GM19023 (cell line): ENCODE data around the gene CCDC102B.
"Not testable (repeated sequence)": the region's sequence is repeated elsewhere in the genome, so short reads cannot be mapped to it uniquely, and the experiment has no call there.

Source experiments
- ATAC-seq: cut with Tn5 transposase; IDR thresholded peaks from one replicate; pipeline ENCODE4 v1.9.1; 2021; ENCODE audit warnings: mild to moderate bottlenecking, moderate library complexity; ENCODE audit not compliant: unreplicated experiment

CCDC102B gene

DNA sequence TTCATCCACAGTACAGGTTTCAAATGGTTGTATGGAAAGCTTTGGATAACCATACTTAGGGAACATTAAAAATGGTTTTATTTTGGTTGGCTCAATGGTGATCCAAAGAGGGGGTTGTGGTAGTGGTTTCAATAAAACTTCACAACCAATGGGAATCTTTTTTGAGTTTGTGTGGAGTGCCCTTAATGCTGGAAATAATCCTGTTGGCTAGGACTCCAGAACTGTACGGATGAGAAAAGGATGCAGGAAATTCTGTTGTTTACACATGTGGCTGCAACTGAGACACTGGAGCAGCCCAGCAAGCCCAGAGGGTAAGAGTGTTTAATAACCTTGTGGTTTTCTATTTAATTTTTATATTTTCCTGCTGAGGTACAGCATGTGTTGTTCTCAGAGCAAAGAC, at the start of gene CCDC102B:
CCDC102B (plus strand) TSS at position 210 of the 400 bp plus-strand sequence. CDS start 38,684 bp downstream, outside the sequence.
- no peak for ATAC-seq

DNA sequence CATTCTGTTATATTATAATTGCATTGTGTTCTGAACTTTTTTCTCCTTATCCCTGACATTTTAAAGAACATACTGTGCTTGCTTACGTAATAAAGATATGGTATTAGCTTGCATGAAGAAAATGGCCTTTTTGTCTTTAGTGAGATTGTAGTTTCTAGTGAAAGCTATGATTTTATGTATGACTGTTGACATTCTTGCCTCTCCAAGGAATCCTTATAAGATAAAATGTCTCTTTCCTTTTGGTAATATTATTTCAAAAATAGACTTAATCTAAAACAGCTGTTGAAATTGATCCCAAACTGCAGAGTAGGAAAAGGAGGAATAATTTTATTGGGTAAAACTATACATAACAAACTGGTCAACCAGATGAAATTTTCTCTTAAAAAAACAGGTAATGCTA, 40.8 kb upstream of the CCDC102B start:
- ATAC-seq = no peak

DNA sequence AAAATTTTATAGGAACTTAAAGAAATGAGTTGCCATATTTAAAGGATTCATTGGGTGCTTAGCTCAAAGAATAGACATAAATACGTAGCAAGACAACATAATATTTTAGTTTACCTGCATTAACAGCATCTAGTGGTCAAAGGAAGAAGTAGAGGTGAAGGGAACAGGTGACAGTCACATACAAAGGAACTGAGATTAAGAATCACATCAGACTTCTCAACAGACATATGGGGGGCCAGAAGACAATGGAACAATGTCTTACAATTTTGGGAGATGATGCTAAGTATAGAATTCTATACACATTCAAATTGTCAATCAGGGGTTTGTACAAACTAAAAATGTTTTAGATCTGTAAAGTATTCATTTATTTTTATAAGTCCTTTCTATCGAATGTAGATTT, 38.6 kb upstream of the CCDC102B start:
- no peak for ATAC-seq

DNA sequence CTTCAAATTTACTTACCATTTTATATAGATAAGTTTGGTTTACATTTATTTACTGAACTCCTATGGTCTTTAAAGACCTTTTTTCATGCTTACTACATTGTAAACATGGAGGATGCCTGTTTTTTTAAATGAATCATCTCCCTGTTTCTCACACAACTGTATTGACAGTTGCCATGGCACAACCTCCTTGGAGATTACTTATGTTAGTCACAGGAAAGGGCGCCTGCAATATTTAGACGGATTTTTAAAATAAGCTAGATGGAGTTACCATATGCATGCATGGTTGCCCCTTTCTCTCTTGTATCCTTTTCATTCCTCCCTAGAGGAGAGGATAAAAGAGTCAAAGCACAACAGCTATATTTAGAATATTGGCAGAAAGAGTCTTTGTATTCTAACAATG, 34.8 kb upstream of the CCDC102B start:
- no peak for ATAC-seq

DNA sequence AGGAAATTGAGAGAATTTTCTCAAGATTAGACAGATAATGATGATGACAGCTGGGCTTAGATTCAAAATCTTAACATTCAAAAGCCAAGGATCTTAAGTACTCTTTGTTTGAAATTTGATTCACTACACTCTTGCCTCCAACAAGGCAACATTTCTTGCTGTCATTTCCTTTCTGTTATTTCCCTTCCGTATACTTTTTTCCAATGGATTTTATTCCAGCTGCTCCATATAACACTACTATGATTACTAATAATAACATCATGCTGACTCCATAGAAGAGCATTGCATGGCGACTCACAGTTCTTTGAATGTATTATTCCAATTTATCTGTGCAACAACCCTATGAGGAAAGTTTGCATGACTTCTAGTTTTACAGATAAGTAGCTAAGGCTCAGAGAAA, 33.9 kb upstream of the CCDC102B start:
- no peak for ATAC-seq

DNA sequence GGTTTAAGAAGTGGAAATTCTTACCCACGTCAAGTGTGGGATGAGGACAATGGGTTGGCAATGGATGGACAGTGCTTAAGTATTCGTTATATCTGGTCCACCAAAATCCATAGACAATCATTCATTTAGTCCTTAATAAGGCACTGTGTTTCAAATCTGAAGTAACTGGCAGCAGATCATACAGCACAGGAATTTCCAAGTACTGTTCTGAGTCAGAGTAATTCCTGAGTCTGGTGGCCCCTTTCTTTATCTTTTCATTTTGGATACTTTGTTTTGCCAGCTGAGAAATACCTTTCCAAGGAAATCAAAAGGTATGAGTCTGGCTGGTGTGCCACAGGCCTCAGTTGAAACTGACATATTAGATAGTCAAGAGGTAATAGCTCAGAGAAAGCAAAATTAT, 31.4 kb upstream of the CCDC102B start:
- no peak for ATAC-seq

DNA sequence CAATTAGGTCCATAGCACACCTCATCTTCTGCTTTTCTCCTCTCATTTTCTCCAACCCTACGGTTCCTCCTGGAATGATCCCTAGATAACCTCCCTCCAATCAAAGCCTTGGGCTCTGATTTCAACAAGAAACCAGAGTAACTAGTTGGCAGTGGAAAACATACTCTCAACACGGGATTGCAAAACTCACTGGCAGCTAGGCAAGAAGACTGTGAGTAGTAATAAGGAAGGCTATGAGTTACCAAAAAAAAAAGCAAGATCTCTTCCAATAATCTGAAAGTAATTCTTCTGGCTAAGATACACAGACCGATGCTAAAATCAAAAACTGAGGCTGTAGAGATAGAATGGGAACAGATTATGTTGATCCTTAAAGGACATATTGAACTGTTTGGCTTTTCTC, 28.4 kb upstream of the CCDC102B start:
- ATAC-seq = no peak

DNA sequence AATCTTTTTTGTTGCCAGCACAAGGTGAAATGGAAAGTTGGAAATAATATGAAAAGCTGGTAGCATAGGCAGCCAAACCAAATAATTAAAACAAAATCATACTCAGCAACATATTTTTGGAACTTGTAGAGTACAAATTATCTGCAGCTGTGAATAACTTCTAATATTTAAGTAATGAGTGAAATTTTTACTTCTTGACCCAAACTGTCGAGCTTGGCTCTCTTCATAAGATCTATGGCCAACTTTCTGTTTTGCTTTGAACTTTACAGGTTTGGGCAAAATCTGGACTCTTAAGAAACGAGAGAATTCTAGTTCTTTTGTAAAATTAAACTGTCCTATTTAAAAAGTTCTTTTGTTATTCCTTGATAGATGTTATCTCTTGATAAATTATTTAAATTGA, 25.6 kb upstream of the CCDC102B start:
- no peak for ATAC-seq

DNA sequence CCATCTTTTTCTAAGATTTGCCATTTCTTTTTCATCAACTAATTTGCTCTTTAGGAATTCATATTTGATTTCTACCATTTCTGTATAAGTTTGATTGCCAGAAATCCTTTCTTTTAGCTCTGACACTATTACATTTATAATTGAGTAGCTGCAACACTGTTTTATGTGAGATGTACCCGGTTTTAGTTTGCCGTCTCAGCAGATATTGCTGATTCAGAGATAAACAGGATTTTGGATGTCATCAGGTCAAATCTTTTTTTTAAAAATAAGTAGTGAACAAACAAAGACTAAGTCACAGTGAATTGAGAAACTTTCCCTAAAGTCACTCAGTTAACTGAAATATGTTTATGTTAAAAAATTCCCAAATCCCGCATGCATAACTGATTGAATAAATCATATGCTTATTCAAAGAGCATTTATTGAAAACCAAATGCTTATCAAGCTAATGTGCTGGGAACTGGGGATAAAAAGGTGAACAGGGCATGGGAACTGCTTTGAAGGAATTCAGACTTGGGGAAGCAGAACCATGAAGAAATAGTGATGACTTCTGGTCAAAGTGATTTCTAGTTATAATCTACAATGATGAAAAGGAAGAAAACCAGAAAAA, 19.5 kb upstream of the CCDC102B start:
- no peak for ATAC-seq

DNA sequence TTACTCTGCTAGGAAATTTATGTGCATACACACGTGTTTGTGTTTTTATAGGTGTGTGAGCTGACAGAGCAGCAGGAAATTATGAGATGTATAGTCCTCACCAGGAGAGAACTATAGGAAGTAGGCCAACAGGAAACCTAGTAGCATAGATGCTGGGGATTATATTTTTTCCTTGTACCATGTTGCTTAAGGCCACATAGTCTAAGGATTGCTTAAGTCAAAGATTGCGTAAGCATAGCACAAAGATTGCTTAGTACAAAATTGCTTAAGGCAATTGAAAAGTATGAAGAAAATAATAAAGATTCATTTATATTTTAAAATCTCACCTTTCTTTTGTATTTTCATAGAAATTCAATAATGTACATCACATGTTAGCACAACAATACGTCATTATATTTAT, 18.7 kb upstream of the CCDC102B start:
- no peak for ATAC-seq

DNA sequence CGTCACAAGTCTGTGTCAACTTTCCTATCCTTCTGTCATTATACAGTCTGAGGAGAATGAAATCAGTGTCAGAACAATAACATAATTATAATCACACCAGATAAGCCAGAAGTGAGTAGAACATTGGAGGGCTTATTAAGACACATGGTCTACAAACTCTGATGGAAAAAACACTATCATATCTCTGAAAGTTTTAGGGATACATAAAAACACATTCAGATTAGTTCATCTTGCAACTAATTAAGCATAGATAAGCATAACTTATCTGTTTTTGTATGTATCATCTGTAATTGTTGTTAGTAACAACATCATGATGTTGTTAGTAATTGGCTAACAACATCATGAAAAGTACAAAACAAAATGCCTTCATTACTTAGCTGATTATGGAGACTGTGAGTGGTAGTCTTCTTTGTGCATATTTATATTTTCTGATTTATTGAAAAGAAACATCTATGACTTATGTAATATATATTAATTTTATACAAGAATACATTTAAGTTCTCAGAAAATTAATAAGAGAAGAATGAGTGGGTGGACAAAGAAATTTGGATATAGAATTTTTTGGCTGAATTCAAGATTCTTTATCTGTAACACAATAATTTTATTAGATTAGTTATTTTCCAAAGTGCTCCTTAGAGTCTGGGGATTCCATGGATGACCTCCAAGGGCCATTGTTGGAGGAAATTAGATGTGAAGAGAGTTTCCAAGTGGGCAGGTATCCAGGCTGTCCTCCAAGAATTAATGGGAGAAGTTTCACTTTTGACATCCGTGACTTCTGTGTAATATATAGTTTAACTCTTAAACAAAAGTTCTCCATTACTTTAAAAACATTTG, 16.9 kb upstream of the CCDC102B start:
- ATAC-seq = no peak

DNA sequence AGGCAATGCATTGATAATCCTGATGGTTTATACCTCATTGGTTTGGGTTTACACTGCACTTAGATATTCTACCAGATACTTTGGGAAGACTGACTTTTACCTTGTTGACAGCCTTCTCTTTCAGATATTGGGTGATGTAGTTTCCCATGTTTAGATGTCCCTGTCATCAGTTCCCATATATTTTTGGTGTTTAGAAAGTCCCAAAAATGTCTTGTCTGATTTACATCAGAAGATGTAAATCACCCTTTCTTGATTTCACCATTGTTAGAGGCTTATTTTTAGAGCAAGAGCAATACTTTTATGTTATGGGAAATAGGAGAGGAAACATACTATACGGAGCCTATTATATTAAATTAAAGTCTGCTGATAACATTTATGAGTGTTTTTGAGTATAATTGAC, 14.4 kb upstream of the CCDC102B start:
- ATAC-seq = no peak

DNA sequence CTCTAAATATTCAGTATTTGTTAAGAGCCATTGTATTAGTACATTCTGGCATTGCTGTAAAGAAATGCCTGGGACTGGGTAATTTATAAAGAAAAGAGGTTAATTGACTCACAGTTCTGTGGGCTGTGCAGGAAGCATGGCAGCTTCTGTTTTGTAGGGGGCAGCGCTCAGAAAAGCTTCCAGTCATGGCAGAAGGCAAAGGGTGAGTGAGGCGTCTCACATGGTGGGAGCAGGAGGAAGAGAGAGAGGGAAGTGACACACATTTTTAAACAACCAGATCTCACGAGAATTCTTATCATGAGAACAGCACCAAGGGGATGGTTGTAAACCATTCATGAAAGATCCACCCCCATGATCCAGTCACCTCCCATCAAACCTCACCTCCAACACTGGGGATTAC, 13.8 kb upstream of the CCDC102B start:
- ATAC-seq = no peak

DNA sequence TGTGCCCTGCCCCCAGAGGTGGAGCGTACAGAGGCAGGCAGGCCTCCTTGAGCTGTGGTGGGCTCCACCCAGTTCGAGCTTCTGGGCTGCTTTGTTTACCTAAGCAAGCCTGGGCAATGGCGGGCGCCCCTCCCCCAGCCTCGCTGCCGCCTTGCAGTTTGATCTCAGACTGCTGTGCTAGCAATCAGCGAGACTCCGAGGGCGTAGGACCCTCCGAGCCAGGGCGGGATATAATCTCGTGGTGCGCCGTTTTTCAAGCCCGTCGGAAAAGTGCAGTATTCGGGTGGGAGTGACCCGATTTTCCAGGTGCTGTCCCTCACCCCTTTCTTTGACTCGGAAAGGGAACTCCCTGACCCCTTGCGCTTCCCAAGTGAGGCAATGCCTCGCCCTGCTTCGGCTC, 7.6 kb upstream of the CCDC102B start:
- not testable (repeated sequence) for ATAC-seq

DNA sequence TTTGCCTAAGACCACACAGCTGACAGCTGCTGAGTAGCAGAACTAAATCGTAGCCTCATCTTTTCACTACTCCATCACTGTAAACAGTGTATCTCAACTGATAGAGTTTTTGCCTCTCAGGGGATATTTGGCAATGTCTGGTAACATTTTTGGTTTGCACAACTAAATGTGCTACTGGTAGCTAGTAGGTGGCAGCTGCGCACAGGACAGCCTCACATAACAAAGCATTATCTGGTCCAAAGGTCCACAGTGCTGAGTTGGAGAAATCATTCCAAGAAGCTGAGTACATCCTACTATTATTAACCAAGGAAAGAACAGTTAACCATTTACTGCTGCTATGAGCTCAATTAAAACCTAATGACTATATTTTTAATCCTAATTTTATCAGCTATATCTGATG, 6.1 kb upstream of the CCDC102B start:
- ATAC-seq = no peak

DNA sequence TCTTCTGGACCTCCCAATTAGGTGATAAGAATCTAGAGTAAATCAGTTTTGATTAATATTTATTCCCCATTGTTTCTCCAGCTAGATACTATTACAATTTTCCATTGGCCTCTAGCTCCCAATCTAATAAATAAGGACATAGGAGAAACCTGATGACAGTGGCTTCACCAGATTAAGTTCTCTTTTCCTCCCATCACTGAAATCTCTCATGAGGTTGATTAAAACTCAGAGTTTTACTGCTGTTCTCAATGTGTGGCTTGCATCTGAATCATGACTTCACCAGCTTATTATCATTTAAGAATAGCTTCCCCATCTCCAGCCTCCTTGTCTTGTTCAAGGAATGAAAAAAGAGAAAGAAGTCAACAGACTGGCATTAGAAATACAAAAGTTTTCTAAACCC, 3.9 kb upstream of the CCDC102B start:
- ATAC-seq = no peak

DNA sequence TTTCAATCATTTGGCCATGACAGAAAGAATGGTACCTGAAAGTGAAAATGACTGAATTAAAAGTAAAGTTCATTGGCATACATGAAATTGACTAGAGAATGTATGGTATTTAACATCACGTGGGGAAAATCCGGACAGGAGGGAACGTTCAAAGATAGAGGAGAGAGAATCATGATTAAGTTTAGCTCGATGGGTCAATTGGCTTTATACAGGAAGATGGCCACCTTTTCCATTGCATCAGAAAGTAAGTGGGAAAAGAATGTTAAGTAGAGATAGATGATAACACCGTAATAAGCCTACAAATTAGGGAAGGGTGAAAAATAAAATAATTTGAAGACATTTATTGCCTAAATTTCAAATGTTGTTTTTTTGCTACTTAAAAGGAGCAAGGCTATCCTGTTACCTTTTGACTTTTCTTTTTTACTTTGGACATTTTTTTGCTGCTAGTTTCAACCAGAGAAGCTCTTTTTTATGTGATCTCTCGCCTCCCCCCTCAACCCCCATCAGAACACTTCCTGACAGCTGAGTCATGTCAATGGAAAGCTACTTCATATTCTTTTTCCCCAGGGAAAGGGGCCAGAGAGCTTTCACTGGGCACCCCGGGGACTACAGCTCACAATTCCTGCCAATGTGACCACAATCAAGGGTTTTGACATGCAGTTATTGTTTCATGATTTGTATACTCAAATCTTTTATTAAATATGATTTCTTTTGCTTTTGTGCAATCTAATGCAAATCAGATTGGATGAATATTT, 767 bp upstream of the CCDC102B start:
- no peak for ATAC-seq

DNA sequence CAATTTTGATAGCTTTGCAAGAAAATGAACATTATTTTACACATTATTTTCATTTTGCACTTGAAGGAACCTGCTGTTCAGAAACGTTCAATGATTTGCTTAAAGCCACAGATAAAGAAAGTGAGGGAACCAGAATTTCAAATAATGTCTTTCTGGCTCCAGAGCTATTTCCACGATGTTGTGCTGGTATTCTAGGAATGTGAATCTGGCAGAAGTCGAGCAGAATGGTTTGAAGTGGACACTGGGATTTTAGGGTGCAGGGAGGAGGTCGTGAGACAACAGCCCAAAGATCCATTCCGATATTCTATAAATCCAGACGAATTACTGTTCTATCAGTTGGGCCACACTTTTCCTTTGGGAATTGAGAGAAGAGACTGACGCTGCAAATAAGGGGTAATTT, 2.2 kb downstream of the CCDC102B start:
- no peak for ATAC-seq

DNA sequence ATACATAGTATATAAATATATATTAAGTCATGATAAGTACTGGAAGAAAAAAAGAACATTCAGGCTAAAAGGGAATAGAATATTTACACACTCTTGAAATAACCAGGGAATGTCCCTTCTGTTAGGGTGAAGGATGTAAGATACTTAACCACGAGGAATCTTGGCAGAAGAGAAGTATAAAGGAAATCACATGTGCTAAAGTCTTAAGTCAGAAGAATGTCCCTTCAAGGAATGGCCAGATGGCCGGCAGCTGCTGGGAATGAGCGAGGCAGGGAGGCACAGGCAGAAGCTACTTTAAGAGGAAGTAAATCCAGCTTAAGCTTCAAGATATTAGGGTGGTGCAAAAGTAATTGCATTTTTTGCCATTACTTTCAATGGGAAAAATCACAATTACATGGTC, 5.5 kb downstream of the CCDC102B start:
- ATAC-seq = no peak

DNA sequence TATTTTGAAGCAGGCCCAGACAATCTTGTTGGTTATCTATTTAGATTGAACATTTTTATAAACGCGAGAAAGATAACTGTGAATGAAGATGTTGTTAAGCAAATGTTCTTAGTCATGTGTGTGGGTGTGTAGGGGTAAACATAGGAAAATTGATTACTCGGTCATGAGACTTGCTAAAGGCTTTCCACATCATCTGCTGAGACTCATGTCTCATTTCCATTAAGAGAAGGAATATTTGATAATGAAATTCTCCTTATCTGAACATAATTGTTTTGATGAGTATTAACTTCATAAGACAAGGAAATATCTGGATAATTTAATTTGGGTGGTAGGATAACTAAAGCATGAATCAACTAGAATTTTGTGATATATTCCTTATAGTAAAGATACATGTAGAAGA, 19.7 kb downstream of the CCDC102B start:
- ATAC-seq = no peak

DNA sequence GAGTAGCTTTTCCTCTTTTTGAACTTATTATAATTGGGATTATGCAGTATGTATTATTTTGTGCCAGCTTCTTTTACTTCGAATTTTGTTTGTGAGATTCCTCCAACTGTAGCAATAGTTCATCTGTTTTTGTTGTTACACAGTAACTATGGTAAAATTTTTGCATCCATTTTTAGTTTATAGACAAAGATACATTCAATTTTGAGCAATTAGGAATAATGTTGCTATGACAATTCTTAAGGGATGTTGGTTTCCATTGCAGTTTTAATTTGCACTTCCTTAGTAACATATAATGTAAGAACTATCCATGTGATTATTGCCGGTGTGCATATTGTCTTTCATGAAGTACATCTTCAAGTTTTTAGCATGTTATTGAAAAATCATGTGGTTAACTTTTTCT, 20.7 kb downstream of the CCDC102B start:
- no peak for ATAC-seq

DNA sequence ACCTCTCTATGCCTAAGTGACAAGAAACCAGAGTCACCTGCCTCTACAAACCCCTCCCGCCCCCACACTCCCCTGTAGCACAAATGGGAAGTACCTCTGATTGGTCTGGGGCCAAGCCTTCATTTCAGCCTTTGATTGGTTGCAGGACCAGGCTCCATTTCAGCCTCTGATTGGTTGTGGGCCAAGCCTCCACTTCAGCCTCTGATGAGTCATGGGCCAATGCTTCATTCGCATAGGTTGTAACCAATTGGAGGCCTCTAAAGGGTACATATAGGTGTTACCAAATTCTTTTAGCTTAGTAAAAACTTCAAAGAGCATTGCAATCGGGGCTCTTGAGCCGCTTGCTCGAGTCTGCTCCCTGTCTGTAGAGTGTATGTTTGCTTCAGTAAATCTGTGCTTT, 25.0 kb downstream of the CCDC102B start:
- ATAC-seq = no peak
